ENCODE results near the gene RNF148.
"Not testable (repeated sequence)": the region's sequence is repeated elsewhere in the genome, so short reads cannot be mapped to it uniquely, and the experiment has no call there.

Gene RNF148

DNA sequence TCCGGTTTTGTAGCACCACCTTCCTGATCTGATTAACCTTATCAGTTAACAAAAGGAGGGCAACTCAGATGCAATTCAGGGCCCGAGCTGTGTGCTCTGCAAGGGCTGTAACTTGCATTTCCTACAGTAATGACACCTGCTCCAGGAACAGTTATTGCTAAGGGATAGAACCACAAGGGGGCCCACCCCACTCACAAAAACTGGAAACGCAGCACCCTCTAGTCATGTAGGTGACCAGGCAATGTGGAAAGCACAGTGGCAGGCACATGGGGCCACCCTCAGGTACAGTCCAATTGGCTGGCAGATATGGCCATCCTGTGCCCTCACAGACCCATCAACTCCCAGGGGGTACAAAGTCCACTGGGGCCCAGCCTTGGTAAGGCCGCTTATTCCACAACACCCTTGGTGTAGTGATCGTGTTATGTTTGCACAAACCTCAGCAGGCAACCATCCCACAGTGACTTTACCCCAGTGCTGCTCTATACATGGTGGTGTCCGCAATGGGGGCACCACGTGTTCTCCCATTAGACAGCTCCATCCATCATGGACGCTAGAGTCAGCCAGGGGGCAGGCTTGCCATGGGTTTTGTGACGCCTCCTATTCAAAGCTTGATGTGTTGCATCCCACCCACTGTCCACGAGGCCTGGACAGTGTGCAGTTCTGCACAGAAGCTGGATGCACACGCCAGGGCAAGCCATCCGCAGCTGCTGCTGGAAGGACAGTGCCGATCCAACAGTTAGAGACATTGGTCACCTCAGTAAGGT is 13.2 kb downstream of the RNF148 start:
- DNase-seq, result no peak

- no peak for DNase-seq
Observed at GRCh38 chr7:122688400-122688998, 14.2 kb downstream of the RNF148 start.

- DNase-seq, result no peak
Observed at GRCh38 chr7:122686360-122686878, 16.3 kb downstream of the RNF148 start.

GRCh38 chr7:122684504-122684903 is 18.2 kb downstream of the RNF148 start:
- no peak for DNase-seq

GRCh38 chr7:122682815-122683550 is 19.7 kb downstream of the RNF148 start:
- no peak for DNase-seq

DNA sequence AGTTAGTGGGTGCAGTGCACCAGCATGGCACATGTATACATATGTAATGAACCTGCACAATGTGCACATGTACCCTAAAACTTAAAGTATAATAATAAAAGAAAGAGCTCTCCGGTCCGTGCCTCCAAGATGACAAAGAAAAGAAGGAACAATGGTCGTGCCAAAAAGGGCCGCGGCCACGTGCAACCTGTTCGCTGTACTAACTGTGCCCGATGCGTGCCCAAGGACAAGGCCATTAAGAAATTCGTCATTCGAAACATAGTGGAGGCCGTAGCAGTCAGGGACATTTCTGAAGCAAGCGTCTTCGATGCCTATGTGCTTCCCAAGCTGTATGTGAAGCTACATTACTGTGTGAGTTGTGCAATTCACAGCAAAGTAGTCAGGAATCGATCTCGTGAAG is 21.5 kb downstream of the RNF148 start:
- not testable (repeated sequence) for DNase-seq

DNA sequence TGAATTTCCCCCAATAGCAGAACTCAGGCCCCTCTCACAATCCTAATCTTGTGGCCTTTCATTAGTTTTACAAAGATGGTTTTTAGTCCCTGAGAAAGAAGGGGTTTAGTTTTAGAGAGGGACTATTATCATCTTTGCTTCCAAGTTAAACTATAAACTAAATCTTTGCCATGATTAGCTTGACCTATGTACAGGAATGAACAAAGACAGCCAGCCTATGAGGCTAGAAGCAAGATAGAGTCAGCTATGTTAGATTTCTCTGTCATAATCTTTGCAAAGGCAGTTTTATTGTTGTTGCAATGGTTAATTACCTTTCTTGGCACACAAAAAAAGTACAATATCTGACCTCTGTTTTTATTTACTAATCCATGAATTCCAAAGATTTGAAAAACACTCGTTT is 22.9 kb downstream of the RNF148 start:
- no peak for DNase-seq

DNA sequence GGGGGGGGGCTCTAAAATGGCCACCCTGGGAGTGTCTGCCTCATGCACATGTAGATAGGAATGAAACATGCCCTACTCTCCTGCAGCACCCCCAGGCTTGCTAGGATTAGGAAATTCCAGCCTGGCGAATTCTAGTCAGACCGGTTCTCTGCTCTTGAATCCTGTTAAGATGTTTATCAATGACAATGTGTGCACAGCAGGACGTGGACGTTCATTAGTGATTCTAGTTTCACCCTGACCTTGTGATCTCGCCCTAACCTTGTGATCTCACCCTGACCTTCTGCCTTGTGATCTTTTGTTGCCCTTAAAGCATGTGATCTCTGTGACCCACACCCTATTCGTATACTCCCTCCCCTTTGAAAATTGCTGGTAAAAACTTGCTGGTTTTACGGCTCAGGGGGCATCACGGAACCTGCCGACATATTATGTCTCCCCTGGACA is 23.4 kb downstream of the RNF148 start:
- not testable (repeated sequence) for DNase-seq

- DNase-seq, result no peak
Observed at GRCh38 chr7:122677149-122677548, 25.6 kb downstream of the RNF148 start.

DNA sequence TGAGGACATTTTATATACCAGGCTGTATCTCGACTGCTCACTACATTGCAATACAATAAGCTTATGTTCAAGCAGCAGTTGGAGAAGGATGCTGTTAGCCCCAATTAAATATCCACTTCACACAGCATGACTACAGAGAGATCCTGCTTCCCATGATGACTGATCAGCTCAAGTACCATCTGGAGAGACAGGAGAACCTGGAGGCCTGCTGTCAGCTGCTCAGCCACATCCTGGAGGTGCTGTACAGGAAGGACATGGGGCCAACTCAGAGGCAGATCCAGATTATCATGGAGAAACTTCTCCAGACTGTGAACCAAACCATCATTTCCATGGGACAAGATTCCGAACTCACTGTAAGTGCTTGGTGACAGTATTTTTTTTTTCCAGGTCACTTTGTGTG is 26.3 kb downstream of the RNF148 start:
- no peak for DNase-seq

GRCh38 chr7:122675621-122676020 is 27.1 kb downstream of the RNF148 start:
- DNase-seq, result no peak

- no peak for DNase-seq
Observed at GRCh38 chr7:122675011-122675410, 27.7 kb downstream of the RNF148 start.

GRCh38 chr7:122674502-122674901 is 28.2 kb downstream of the RNF148 start:
- no peak for DNase-seq

DNA sequence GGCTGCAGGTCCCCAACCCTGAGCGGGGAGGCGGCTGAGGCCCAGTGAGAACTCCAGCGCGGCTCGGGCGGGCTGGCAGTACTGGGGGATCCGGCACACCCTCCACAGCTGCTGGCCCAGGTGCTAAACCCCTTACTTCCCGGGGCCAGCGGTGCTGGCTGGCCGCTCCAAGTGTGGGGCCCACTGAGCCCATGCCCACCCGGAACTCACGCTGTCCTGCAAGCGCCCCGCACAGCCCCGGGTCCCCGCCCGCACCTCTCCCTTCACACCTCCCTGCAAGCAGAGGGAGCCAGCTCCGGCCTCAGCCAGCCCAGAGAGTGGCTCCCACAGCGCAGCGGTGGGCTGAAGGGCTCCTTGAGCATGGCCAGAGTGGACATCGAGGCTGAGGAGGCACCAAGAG is 28.8 kb downstream of the RNF148 start:
- no peak for DNase-seq

DNA sequence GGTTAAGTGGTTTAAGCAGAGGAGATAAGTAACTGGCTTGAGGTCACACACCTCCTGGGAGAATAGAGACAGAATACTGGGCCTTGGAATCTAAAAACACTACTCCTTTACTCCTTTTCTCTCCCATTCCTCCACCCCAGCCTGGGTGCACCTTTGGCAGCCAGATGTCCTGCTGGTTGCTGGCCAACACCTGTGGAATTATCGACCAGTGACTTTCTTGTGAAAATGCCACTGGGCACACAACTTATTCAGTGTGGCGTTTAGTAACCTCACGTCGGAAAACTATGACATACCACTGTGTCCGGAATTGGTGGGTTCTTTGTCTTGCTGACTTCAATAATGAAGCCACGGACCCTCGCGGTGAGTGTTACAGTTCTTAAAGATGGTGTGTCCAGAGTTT is 30.2 kb downstream of the RNF148 start:
- DNase-seq, result no peak

DNA sequence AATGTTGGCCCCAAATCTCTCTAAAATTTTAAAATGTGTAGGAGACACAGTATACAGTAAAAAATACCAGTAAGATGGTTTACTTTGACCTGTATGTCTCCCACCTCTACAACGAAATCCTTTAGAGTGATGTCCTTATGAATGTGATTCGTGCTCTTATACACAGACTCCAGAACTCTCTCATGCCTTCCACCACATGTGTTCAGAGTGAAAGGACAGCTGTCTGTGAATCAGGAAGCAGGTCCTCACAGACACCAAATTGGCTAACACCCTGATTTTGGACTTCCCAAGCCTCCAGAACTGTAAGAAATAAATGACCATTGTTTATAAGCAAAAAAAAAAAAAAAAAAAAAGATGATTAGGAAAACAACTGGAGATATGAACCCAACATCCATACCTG is 39.0 kb downstream of the RNF148 start:
- no peak for DNase-seq

- no peak for DNase-seq
Observed at GRCh38 chr7:122658856-122659255, 43.9 kb downstream of the RNF148 start.

DNA sequence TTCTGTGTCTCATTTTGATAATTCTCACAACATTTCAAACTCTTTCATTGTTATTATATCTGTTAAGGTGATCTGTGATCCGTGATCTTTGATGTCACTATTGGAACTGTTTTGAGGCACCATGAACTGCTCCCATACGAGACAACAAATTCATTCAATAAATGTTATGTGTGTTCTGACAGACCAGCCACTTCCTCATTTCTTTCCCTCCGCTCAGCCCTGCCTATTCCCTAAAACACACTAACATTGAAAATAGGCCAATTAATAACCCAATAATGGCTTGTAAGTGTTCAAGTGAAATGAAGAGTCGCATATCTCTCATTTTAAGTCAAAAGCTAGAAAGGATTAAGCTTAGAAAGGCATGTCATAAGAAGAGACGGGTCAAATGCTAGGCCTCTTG is 49.0 kb downstream of the RNF148 start:
- no peak for DNase-seq

DNA sequence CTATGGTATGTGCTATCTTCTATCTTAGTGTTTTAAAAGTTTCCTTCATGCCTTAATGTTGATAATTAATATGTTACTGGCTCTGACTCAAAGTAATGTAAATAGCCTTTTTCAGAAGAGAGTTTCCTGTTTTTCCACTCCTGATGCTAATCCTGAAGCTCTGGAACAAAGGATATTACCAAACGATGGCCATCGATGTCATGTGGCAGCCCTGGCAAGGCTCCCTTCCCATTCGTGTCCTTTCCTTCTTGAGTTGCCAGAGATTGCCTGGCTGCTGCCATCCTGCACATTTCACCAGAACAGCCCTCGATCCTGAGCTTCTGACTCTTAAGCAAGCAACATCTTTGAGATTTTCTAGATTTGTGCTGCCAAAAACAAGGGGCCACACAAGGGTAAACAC is 49.8 kb downstream of the RNF148 start:
- no peak for DNase-seq
